ENCODE measurements around the gene MMP23B. TPM values are rescaled to one million over a fixed set of nuclear protein-coding genes. Genes with fewer than 3 reads are reported as not detected.

Gene MMP23B
- total RNA-seq, 4 donors from 2014 or later: 10.0 to 97.3 (median 43.7) TPM

DNA sequence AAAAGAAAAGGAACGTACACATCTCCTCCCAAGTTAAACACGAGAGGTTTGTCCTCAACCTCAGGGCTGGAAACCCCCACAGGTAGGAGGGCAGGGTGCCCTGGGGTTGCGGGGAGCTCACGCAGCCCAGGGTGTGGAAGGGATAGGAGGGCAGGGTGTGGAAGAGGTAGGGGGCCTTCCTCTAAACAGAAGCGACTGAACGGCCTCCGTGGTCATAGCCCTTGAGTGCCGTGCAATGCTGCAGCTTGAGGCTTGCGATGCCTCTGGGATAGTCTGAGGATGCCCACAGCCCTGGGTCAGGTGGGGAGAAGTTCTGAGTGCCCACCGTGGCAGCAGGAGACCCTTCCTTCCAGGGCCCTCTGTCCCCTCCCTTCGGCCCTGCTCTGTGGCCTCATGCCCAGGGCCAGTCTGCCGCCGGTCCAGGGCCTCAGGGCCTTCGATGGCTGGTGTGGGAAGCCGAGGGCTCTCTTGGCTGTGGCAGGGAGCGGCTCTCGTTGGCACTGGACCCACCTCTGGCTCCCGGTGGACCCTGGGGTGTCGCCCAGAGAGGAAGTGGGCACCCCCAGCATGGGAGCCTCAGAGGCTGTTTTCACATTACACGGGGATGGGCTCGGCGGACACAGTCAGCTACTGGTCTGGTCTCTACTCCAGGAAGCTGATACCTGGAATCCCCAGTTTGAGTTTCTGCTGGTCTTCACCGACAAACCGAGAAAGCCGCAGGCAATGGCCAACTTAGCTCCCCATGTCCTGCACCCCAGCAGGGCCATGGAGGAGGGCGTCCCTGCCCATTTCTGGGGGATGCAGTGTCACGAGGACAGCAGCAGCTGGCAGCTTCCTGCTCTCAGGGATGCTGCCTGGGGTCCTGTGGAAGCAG is 33.2 kb downstream of the MMP23B start:
- H3K27me3 ChIP-seq: no peaks in the 10 kb centered on the region
- intact Hi-C loops (cut with DNase I; ENCODE audit: low total_unique reads): no loop called here
- H3K4me1 ChIP-seq: no peaks in the 10 kb centered on the region
- H3K9me3 ChIP-seq: no peaks in the 10 kb centered on the region
- no peaks in the 10 kb centered on the region for H3K36me3 ChIP-seq
- no peak for DNase-seq
- no peak for TF ChIP-seq CTCF (IDR thresholded peaks at IDR 0.05)
- H3K4me3 ChIP-seq: no peak overlapping the region
- no peak overlapping the region for H3K27ac ChIP-seq

DNA sequence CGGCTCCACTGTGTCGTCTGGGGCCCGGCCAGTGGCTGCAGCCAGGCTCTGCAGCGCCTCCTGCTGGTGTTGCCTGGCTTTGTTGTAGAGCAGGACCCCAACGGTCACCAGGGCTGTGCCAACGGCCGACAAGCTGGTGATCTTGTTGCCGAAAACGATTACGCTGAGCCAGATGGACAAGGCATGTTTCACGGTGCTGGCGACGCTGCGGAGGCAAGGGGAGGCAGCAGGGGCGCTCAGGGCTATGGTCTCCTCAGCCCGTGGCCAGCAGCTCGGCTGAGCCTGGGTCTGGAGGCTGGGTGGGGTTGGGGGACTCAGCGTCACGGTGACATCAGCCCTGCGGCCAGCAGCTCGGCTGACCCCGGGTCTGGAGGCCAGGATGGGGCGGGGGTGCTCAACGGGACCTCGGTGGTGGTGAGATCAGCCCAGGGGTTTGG is 33.9 kb downstream of the MMP23B start:
- no peak overlapping the region for H3K27ac ChIP-seq
- no peaks in the 10 kb centered on the region for H3K9me3 ChIP-seq
- H3K4me3 ChIP-seq: no peak overlapping the region
- H3K36me3 ChIP-seq: no peaks in the 10 kb centered on the region
- no peaks in the 10 kb centered on the region for H3K4me1 ChIP-seq
- intact Hi-C loops (cut with DNase I; ENCODE audit: low total_unique reads): no loop called here
- TF ChIP-seq POLR2A (IDR thresholded peaks at IDR 0.05) (no peak), CTCF (IDR thresholded peaks at IDR 0.05) (no peak)
- no peaks in the 10 kb centered on the region for H3K27me3 ChIP-seq
- no peak for DNase-seq

- intact Hi-C loops (cut with DNase I; ENCODE audit: low total_unique reads): no loop called here
- TF ChIP-seq CTCF (IDR thresholded peaks at IDR 0.05) (no peak), POLR2A (IDR thresholded peaks at IDR 0.05) (no peak)
- Histone ChIP-seq H3K27me3 (no peaks in the 10 kb centered on the region), H3K9me3 (no peaks in the 10 kb centered on the region), H3K36me3 (no peaks in the 10 kb centered on the region), H3K4me3 (no peak overlapping the region), H3K27ac (no peak overlapping the region), H3K4me1 (no peaks in the 10 kb centered on the region)
- peak in 1 of 2 donors; percentile 8 for DNase-seq
These were observed 34.6 kb downstream of the MMP23B start for GRCh38 chr1:1666526-1666925.

DNA sequence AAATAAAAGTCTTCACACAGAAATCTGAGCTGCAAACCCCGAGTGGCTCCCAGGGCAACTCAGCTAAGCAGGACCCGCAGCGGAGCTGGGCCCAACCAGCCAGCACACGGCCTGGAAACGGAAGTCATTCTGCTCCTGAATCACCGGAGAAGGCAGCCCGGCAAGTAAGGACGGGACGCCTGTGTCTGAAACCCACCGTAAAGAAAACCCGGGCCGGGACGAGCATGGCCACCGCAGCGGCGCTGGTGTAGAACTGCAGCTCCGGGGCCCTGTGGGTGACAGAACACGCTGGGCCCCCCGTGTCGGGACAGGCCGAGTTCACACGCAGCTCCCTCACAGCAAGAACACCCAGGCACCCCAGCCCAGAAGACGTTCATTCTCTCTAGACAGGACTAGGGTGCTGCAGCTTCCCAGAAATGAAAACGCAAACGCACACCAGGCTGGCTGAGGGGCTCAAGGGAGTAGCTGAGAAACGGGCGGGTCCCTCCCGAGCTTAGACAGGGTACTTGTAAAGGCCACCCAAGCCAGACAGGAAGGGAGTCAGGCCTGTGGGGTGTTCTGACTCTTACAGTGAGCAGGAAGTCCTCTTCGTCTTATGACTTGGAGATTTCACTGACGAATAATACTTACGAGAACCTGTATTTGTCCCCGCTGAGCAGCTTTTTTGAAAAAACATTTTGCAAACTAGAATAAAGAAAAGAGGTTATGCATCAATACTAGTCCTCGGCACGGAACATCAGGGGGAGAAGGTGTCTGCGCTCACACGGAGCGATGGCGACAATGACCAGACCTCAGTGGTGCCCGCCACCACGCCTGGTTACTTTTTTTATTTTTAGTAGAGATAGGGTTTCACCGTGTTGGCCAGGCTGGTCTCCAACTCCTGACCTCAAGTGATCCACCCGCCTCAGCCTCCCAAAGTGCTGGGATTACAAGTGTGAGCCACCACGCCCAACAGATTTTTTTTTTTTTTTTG is 37.8 kb downstream of the MMP23B start:
- no peaks in the 10 kb centered on the region for H3K36me3 ChIP-seq
- H3K4me1 ChIP-seq: no peaks in the 10 kb centered on the region
- H3K4me3 ChIP-seq: no peak overlapping the region
- intact Hi-C loops (cut with DNase I; ENCODE audit: low total_unique reads): no loop called here
- H3K27me3 ChIP-seq: no peaks in the 10 kb centered on the region
- no peak for DNase-seq
- no peaks in the 10 kb centered on the region for H3K9me3 ChIP-seq
- no peak overlapping the region for H3K27ac ChIP-seq
- TF ChIP-seq CTCF (IDR thresholded peaks at IDR 0.05): no peak
- no peak for TF ChIP-seq POLR2A (IDR thresholded peaks at IDR 0.05)

All from uterus (tissue), 4 donors.